GM19455 (cell line): ENCODE results near the gene CDK2.
A peak's percentile ranks its signal among the peaks of the same experiment; 100 is the strongest.
"Not testable (repeated sequence)": the region's sequence is repeated elsewhere in the genome, so short reads cannot be mapped to it uniquely, and the experiment has no call there.

Source experiments
- ATAC-seq: cut with Tn5 transposase; IDR thresholded peaks from one replicate; pipeline ENCODE4 v1.9.1; 2021; ENCODE audit not compliant: unreplicated experiment

The CDK2 gene

DNA sequence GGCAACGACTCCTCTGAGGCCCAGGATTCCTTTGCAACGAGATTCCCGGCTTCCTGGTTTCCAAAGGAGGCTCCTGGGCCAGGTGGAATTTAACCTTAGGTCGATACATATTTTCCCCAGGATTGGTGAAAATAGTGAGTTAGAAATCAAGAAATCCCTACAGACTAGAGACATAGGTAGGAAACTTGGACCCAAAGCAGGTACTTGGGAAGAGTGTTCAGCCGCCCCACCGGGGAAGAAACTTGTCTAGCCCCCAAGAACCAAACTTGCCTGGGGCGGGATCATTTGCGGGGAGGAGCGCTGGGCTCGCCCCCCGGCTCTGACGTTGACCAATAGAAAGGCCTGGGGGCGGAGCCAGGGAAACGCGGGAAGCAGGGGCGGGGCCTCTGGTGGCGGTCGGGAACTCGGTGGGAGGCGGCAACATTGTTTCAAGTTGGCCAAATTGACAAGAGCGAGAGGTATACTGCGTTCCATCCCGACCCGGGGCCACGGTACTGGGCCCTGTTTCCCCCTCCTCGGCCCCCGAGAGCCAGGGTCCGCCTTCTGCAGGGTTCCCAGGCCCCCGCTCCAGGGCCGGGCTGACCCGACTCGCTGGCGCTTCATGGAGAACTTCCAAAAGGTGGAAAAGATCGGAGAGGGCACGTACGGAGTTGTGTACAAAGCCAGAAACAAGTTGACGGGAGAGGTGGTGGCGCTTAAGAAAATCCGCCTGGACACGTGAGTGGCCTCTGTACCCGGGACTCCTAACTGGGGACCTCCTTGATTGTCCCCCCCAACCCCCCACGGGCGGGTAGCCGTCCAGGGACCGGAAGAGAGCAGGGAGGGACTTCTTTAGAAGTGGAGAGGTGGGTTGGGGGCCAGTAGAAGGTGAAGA lies at the start of gene CDK2:
Gene CDK2, plus strand, starts transcription at position 423 of the 874 bp plus-strand sequence. Its CDS starts 179 bp downstream, at position 602.
- peak; percentile 94 for ATAC-seq

GRCh38 chr12:55919032-55919431 lies 47.6 kb upstream of the CDK2 start:
- not testable (repeated sequence) for ATAC-seq

GRCh38 chr12:55922126-55922525 lies 44.5 kb upstream of the CDK2 start:
- no peak for ATAC-seq

DNA sequence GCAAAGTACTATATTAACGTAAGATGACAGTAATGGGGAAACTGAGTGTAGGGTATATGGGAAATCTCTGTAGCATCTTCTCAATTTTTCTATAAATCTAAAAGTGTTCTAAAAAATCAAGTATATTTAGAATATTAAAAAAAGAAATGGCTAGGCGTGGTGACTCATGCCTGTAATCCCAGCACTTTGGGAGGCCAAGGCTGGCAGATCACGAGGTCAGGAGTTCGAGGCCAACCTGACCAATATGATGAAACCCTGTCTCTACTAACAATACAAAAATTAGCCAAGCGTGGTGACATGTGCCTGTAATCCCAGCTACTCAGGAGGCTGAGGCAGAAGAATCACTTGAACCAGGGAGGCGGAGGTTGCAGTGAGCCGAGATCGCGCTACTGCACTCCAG lies 43.0 kb upstream of the CDK2 start:
- not testable (repeated sequence) for ATAC-seq

GRCh38 chr12:55925371-55925770 lies 41.3 kb upstream of the CDK2 start:
- ATAC-seq = no peak

DNA sequence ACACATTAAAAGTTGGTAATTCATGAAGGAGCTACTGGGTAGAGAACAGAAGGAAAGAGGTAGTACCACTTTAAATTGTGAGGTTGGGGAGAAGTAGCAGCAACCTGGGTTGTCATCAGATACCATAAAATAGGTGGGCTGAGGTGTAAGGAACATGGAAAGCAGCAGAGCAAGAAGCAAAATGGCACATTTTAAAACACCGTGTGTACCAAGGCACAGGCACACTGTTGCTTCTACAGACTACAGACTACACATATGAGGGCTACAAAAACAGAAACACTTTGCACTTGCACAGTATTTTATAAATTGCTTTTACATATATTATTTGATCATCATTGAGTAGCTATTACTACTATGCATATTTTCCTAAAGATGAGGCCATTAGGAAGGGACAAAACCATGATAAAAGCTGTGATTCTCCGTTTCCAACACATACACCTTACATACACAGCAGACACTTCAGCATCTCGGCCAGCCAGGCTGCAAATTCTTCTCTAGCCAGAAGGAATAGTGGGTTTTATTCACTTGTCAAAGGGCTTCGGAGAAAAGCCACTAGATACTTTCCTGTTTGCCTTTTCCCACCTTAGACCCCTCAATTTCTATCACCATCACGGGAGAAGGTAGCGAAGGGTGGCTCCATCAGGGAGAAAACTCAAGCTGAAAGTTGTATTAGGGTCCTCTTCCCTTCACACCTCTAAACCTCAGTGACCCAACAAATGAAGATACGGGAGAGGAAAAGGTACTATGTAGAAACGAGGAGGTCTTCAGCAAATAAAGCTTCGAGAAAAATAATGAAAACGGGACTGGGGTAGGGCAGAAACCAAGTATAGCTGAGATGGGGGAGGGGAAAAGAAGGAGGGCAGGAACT lies 40.5 kb upstream of the CDK2 start:
- no peak for ATAC-seq

- peak; percentile 45 for ATAC-seq
Measured at GRCh38 chr12:55926738-55927587, 39.7 kb upstream of the CDK2 start.

DNA sequence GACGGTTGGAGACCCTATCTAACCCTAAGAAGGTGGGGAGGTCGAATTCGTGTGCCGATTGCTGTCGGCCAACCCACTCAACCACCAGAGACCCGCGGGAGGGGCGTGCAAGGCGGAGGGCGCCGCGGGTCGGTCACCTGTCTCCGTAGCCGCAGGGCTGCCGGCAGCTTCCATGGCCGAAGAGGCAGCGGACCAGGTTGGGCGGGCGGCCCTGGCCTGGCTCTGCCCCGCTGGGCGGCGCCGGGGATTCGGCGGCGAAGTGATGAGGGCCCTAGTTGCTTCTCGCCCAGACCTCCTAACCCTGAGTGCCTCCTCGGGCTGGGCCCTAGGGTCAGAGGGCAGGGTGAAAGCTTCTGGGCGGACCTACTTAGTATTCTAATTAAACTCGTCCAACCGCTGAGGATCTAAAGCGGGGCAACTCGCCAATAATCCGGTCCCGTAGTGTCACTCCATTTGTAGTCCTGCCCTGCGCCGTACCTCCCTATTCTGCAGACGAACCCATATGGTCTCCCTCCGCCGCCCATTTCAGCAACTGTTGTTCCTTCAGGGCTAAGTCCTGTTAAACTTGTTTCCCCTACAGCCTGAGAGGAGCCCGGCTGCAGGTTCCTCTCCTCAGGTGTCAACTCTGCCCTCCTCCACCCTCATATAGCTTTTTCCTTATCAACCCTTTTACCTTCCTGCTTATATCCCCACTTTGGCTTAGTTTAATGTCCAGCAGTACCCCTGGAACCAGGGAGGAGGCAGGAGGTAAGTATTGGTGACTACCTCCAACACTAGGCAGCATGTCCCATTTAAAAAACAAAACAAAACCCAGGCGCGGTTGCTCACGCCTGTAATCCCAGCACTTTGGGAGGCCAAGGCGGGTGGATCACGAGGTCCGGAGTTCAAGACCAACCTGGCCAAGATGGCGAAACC lies 38.8 kb upstream of the CDK2 start, which contains the start of gene PYM1:
Gene PYM1, minus strand, starts transcription at position 307 of the 915 bp plus-strand sequence. Its CDS starts 133 bp downstream, at position 174.
- ATAC-seq = peak; percentile 34

- ATAC-seq = peak; percentile 29
Measured at GRCh38 chr12:55929306-55929791, 37.3 kb upstream of the CDK2 start.

DNA sequence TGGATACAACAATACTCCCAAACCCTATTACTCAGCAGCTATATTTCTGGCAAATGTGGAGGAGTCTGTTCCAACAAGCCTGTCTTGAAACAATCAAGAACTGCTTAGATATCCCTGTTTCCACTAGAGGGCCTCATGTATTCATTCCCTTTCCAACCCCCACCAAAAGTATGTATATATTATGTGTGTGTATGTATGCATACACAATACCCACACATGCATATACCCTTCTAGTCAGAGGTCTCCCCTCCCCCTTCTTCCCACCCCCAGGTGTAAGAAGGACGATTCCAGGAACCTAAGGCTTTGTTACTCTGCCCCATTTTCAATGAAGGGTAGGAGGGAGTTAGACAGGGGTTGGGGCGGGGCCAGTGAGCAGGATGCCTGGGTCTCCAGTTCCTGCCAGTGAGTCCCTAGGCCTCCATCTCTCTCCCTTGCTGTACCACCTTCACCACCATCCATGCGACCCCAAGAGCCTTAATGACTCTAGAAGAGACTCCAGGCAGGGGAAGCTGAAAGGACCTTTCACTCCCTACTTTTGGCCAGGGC lies 35.8 kb upstream of the CDK2 start, which contains the start of gene DGKA:
Gene DGKA, plus strand, starts transcription at position 392 of the 546 bp plus-strand sequence. CDS start 5,342 bp downstream, outside the sequence.
- no peak for ATAC-seq

DNA sequence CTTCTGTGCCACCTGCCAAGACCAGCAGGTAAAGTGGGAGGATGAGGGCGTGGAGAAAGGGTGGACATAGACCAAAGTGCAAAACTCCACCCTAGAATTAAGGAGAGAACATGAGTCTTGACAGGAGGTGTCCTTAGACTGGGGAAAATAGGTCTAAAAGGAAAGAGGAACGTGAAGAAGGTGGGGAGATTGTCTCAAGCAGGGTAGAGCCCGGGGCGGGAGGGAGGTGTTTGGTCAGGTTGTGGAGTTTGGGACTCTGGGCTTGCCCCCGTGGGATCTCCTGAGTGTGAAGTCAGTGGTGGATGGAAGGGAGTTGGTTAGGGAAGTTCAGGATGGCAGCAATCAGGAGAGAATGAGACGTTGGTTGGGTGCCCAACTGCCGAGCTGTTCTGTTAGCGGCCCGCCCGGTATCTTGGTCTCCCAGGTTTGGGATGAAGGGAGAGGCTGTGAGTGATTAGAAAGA lies 35.3 kb upstream of the CDK2 start:
- no peak for ATAC-seq

GRCh38 chr12:55931780-55932550 lies 34.7 kb upstream of the CDK2 start:
- ATAC-seq = no peak

DNA sequence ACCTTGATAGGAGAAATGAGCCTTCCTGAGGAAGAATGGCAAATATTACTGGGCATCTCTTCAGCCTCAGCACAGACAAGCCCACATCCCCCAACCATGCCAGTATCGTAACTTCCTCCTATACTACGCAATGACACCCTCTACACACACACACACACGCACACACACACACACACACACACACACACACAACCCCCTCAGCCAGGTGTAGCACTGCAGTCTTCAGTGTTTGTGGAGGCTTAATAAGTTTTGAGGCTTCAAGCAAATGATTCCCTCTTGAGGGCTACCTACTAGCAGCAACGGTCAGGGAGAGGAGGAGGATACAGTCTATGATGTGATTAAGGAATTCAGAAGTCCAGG lies 34.1 kb upstream of the CDK2 start:
- ATAC-seq = no peak

GRCh38 chr12:55933169-55933798 lies 33.3 kb upstream of the CDK2 start:
- no peak for ATAC-seq

- no peak for ATAC-seq
Measured at GRCh38 chr12:55933799-55934742, 32.6 kb upstream of the CDK2 start.

DNA sequence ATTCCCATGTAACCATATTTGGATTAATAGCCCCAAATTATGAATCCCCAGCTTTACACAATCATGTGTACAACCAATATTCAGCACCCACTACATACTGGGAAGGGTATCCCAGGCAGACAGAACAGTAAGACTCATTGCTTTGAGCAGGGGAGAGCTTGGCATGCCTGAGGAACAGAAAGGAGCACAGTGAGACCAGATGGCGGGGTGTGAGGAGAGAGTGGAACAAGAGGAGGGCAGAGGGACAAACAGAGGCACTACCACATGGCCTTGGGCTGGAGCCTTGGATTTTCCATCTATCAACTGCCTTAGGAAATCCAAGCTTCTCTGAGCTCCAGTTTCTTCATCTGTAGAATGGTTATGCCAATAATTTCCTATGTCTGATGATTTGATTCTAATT lies 31.9 kb upstream of the CDK2 start:
- ATAC-seq = no peak

DNA sequence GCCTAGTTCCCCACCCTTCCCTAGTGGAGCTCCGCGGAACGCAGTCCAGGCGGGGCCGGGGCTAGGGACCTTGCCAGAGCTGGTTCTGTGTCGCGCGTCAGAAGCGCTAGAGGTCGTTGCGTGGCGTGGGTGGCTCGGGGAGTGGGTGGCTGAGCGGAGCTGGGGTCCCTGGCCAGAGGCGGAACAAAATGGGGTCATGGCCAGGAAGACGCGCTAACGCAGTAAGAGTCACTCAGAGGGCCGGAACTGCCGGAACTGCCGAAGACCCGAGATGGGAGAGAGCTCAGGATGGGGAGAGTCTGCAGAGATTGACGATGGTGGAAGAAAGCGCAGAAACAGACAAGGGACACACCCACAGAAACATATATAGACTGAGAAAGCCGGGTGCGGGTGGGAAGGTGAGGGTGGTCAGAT lies 30.9 kb upstream of the CDK2 start:
- no peak for ATAC-seq
